Measurements from ENCODE around the gene PTPRN2.
"Not testable (repeated sequence)": the region's sequence is repeated elsewhere in the genome, so short reads cannot be mapped to it uniquely, and the experiment has no call there.

The PTPRN2 gene

GRCh38 chr7:158191671-158192070, 396.0 kb downstream of the PTPRN2 start:
- DNase-seq = no peak

GRCh38 chr7:158190756-158191155, 396.9 kb downstream of the PTPRN2 start:
- DNase-seq = no peak

- DNase-seq = no peak
Observed at GRCh38 chr7:158188676-158189075, 398.9 kb downstream of the PTPRN2 start.

DNA sequence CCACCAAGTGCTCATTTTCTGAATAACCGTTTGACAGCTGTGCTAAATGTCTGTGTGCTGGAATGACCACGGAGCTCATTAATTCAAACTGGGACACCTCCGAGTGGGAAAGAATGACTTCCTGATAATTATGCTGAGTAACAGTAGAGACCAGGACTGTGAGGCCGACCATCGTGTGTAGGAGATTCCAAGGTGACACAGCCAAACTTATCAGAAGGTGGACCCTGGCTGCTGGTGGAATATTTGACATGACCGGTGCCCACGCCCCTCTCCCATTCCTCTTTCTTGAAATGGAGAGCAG, 400.0 kb downstream of the PTPRN2 start:
- no peak for DNase-seq

DNA sequence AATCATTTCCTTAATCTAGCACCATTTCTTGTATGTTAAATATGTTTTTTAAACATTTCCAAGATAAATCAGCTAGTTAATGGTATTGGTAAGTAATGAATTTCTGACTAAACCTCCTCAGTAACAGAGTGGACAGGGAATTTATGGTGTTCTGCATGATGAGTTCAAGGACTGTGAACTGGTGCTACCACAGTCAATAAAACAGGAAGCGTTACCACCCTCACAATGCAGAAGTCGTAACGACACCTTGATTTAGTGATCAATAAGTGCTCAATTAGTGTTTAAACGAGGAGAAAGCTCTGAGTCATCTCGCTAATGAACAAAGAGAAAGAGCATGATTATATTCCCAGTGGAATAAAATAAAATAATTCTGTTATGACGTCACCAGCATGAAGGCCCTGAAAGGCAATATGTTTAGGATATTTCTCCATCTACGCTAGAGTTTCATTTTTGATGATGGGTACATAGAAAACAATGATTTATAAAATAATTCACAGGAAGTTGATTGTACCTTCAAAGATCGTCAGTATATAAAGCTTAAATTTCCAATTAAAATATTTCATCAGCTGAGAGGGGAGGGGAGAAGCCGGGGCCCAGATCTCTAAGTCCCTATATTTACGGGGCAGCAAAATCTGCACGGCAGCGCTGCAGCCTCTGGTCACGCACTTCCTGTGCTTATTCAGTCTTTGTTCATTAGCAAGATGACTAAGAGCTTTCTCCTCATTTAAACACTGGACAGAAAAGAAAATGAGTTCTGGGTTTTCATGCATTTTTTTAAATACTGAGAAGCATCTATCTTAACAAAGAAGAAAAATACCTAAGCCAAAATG, 400.5 kb downstream of the PTPRN2 start:
- no peak for DNase-seq

- no peak for DNase-seq
Observed at GRCh38 chr7:158186406-158186805, 401.2 kb downstream of the PTPRN2 start.

GRCh38 chr7:158185653-158186052, 402.0 kb downstream of the PTPRN2 start:
- DNase-seq = no peak

- DNase-seq = no peak
Observed at GRCh38 chr7:158183431-158183830, 404.2 kb downstream of the PTPRN2 start.

DNA sequence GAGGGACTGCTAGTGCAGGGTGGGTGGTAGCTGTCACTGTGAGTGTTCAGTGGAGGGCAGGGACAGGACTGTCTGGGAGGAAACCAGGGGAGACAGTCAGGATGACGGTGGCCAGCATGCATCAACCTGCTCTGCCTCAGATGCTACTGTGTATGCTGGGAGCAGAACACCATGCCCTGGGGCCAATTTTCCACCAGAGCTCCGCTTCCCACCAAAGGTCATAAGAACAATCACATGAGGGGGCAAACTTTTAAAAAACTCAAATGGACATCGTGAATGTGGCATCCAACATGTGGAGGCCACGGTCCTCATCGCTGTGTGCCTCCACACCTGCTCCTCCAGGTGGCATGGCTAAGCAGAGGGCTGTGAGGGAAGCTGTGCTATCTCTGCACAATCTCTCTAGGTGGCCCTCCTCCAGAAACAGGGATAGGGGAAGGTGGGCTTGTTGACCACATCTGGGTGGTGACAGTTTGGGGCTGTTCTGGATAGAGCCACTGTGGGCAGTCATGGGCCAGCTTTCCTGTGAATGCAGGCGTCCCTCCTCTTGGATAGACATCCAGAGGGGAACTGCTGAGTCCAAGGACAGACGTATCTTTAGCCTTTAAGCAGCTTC, 411.0 kb downstream of the PTPRN2 start:
- no peak for DNase-seq

- DNase-seq = no peak
Observed at GRCh38 chr7:158175779-158176178, 411.8 kb downstream of the PTPRN2 start.

DNA sequence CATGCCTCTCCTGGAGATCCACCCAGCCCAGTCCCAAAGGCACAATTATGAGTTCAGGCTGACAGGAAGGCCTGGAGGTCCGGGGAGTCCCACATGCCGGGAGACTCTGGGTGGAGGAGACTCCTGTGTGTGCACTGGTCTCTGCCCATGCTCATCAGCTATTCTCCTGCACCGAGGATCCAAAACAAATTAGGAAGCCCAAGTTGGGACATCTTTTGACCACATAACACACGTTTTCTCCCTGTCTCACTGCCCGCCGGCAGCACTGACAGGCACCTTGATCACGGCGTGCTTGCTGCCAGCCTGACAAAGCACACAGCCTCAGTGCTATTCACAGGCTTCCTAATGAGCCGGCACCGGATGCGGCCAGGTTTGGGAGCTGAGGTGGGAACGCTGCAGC, 412.7 kb downstream of the PTPRN2 start:
- DNase-seq = no peak

- DNase-seq = no peak
Observed at GRCh38 chr7:158167373-158167772, 420.2 kb downstream of the PTPRN2 start.

DNA sequence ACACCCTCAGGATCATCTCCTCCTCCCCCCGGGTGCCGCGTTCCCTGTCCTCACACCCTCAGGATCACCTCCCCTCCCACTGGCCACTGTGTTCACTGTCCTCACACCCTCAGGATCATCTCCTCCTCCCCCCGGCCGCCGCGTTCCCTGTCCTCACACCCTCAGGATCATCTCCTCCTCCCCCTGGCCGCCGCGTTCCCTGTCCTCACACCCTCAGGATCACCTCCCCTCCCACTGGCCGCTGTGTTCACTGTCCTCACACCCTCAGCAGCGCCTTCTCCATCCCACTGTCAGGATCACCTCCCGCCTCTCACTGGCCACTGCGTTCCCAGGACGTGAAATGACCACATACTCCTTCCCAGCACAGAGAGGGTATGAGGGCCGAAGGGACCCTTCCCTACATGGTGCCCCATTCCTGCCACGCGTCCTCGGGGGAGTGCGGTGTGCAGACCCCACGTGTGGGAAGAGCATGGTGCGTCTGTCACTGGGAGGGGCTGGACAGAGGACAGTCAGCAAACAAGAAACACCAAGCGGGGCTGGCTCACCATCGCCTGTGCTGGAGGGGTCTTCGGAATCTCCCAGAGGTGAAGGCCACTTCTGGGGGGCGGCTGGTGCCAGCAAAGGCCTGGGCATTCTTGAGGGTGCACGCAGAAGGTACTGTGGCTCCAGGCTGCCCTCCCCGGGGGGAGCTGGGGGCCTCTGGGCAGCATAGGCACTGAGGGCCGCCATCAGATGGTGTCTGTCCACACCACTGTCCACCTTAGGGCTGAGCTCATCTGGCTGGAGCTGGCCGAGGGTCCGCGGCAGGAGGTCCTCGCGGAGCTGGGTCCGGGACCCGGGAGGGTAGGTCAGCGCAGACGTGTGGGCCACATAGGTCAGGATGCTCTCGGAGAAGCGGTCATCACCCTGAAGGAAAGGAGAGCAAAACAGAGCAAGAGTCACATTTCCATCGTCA, 421.0 kb downstream of the PTPRN2 start:
- DNase-seq = no peak

DNA sequence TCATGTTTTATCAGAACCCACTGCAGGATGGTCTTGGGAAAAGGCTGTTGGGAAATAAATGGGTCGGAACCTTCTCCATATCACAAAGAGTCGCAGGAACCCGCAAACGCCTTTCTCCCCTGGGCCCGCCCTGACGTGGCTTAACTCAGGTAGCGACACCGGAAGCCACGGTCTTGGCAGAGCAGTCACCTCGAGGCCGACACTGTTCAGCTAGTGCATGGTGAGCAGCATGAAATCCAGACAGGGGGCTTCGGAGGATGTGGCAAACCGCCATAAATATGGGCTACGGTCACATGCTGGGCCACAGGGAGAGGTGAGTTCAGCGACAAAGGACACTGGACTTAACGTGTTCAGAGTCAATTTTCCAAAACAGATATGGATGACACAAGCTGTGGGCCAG, 421.9 kb downstream of the PTPRN2 start:
- DNase-seq = no peak

- no peak for DNase-seq
Observed at GRCh38 chr7:158164101-158165095, 423.2 kb downstream of the PTPRN2 start.

- DNase-seq = no peak
Observed at GRCh38 chr7:158161194-158161593, 426.4 kb downstream of the PTPRN2 start.

GRCh38 chr7:158160199-158160598, 427.4 kb downstream of the PTPRN2 start:
- no peak for DNase-seq

- no peak for DNase-seq
Observed at GRCh38 chr7:158157460-158157859, 430.2 kb downstream of the PTPRN2 start.

DNA sequence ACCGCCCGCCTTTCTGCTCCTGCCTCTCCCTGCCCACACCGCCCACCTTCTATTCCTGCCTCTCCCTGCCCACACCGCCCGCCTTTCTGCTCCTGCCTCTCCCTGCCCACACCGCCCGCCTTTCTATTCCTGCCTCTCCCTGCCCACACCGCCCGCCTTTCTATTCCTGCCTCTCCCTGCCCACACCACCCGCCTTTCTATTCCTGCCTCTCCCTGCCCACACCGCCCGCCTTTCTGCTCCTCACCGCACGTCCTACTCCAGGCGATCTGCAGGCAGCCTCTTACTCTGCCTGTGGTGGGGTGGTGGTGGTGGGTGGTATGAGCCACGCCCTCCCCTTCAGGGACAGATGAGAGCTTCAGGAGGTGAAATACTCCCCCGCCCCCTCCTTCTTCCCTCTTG, 436.4 kb downstream of the PTPRN2 start:
- not testable (repeated sequence) for DNase-seq

DNA sequence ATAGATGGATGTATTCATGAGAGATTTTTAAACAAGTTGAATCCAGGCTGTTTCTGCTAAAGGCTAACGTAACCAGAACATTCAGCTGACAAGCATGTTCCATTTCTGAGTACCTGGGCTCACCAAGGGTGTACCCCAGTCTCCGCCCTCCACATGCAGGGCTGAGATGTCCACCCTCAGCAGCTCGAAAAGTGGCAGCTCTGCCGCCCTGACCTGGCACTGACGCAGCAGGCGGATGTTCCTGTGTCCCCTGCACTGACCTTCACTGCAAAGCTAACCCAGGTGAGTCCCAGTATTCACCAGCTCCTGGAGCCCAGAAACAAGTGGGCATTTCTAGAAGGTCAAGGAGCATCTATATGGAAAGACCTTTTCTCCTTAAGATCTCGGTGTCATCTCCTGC, 437.4 kb downstream of the PTPRN2 start:
- DNase-seq = no peak

DNA sequence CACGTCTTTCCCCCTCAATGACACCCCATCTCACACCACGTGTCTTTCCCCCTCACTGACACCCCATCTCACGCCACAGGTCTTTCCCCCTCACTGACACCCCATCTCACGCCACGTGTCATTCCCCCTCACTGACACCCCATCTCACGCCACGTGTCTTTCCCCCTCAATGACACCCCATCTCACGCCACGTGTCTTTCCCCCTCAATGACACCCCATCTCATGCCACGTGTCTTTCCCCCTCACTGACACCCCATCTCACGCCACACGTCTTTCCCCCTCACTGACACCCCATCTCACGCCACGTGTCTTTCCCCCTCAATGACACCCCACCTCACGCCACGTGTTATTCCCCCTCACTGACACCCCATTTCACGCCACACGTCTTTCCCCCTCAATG, 440.2 kb downstream of the PTPRN2 start:
- DNase-seq = not testable (repeated sequence)

GRCh38 chr7:158145370-158145769, 442.3 kb downstream of the PTPRN2 start:
- DNase-seq = no peak
